SK-N-MC (cell line): ENCODE results near the gene KIF3B.

Source experiments
- DNase-seq: peaks from one replicate; pipeline ENCODE4 v3.0.0-alpha.2; 2011; ENCODE audit warnings: low read depth, low spot score
- H3K27ac ChIP-seq: fragments of 200-600 bp; sonication (generic); 2 replicates; pipeline ENCODE4 v1.5.1; 2016; ENCODE audit warnings: mixed run types
- H3K36me3 ChIP-seq: fragments of 200-600 bp; sonication (generic); 2 replicates; pipeline ENCODE4 v1.6.1; 2017; ENCODE audit warnings: antibody characterized with exemption, low read length, mixed read lengths; ENCODE audit not compliant: insufficient read depth
- H3K4me3 ChIP-seq: fragments of 200-600 bp; sonication (generic); 2 replicates; pipeline ENCODE4 v1.5.1; 2016
- H3K9ac ChIP-seq: fragments of 200-600 bp; sonication (generic); 2 replicates; pipeline ENCODE4 v1.8.0; 2017; ENCODE audit warnings: mixed run types, mixed read lengths; ENCODE audit not compliant: insufficient read length
- H3K9me3 ChIP-seq: fragments of 200-600 bp; sonication (generic); 2 replicates; pipeline ENCODE4 v1.6.1; 2017; ENCODE audit warnings: low read depth, mild to moderate bottlenecking, antibody characterized with exemption, low read length, moderate library complexity, mixed read lengths
- EZH2 ChIP-seq: fragments of 200-600 bp; sonication (generic); IDR thresholded peaks from one replicate; pipeline ENCODE4 v1.6.1; 2017; ENCODE audit warnings: antibody characterized with exemption
- FOXP2 ChIP-seq: optimal IDR thresholded peaks from 2 replicates; pipeline ENCODE3; 2011; ENCODE audit warnings: mild to moderate bottlenecking, moderate library complexity; ENCODE audit not compliant: insufficient read depth; ENCODE audit errors: extremely low read length, control extremely low read depth
- POLR2AphosphoS5 ChIP-seq: IDR thresholded peaks from 2 replicates; pipeline ENCODE4 v1.6.1; 2012; ENCODE audit warnings: mild to moderate bottlenecking, low read depth, low read length, borderline replicate concordance

KIF3B gene

GRCh38 chr20:32329817-32330554 lies 52.5 kb downstream of the KIF3B start:
- Histone ChIP-seq H3K4me3 (no peak overlapping the region), H3K9ac (no peak overlapping the region), H3K9me3 (no peaks in the 10 kb centered on the region), H3K27ac (no peak overlapping the region), H3K36me3 (peaks cover 10% of the 10 kb centered on the region; the same call in 1 of the 2 replicates)
- DNase-seq, result no peak
- TF ChIP-seq POLR2AphosphoS5 (no peak), EZH2 (no peak), FOXP2 (no peak)

- H3K9me3 ChIP-seq, result no peaks in the 10 kb centered on the region
- H3K27ac ChIP-seq, result no peak overlapping the region
- peaks cover 10% of the 10 kb centered on the region; the same call in 1 of the 2 replicates for H3K36me3 ChIP-seq
- no peak overlapping the region for H3K4me3 ChIP-seq
- no peak overlapping the region for H3K9ac ChIP-seq
- TF ChIP-seq EZH2, result no peak
- TF ChIP-seq POLR2AphosphoS5, result no peak
- no peak for TF ChIP-seq FOXP2
- DNase-seq, result no peak
Measured at GRCh38 chr20:32330555-32330897, 53.1 kb downstream of the KIF3B start.

GRCh38 chr20:32332614-32333013 lies 55.2 kb downstream of the KIF3B start:
- no peak overlapping the region for H3K9ac ChIP-seq
- no peak for DNase-seq
- H3K27ac ChIP-seq, result no peak overlapping the region

DNA sequence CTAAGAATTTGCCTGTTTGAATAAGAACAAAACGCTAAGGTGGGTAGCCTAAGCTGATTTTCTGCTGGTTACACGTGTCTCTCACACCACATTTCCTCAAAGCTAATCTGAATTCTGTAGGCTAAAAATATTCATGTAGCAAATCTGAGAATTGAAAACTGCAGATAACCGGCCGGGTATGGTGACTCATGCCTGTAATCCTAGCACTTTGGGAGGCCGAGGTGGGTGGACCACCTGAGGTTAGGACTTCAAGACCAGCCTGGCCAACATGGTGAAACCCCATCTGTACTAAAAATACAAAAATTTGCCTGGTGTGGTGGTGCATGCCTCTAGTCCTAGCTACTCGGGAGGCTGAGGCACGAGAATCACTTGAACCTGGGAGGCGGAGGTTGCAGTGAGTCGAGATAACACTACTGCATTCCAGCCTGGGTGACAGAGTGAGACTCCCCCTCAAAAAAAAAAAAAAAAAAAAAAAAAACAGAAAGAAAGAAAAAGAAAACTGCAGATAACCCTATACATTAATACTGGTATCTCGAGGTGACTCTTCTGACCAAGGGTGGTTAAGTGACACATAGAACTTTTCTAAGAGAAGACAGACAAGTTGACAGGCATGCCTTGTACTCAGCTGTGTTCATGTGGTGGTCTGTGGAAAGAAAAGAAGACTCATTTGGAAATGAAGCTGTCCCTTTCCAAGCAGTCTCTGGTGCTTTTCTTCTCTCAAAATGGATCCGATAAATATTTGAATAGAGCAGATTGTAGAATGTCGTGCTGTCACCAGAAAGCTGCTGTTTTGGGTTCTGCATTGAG lies 55.9 kb downstream of the KIF3B start:
- no peak overlapping the region for H3K4me3 ChIP-seq
- peaks cover 10% of the 10 kb centered on the region; the same call in 1 of the 2 replicates for H3K36me3 ChIP-seq
- no peak overlapping the region for H3K27ac ChIP-seq
- no peak for DNase-seq
- no peak for TF ChIP-seq FOXP2
- TF ChIP-seq EZH2, result no peak
- TF ChIP-seq POLR2AphosphoS5, result no peak
- no peak overlapping the region for H3K9ac ChIP-seq
- H3K9me3 ChIP-seq, result no peaks in the 10 kb centered on the region

More at GRCh38 chr20:32332614-32333013, 55.2 kb downstream of the KIF3B start:
- H3K36me3 ChIP-seq, result peaks cover 10% of the 10 kb centered on the region; the same call in 1 of the 2 replicates
- TF ChIP-seq EZH2 (no peak), POLR2AphosphoS5 (no peak), FOXP2 (no peak)
- H3K9me3 ChIP-seq, result no peaks in the 10 kb centered on the region
- no peak overlapping the region for H3K4me3 ChIP-seq

DNA sequence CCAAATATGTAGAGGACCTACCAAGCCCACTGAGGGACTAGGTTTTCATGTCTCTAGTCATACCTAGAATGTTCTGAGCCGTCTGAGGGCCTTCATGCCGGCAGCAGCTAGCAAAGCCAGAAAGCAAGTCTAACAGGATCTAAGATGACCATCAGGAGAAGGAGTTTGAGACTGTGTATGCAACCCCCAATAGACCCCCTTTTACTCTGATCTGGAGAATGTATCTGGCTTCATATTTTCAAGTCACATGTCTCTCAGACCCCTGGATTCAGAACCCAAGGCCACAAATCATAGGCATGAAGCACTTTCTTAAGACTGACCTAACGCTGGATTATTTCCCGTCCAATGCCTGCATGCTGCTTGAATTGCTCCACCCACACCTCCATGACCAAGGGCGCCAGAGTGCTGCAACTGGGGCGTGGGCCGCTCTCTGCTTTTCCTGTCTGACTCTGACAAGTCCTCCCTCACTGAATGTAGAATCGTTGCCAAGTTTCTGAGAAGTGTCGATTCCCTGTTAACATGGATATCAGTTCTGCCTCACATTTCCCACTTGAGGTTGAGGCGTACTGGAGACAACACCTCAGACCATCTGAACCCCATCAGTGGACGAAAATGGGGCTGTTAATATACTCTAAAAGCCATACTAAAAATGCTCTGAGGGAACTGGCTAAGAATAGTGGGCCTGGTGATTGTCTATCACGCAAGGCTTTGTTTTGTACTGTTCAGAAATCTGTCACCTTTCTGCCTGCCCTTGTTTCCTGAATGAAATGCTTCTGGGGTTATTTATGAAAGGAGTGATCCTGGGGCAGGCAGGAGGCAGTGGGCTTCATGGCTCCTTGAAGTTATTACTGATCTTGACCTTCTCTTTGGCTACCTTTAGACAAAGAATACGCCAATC lies 56.8 kb downstream of the KIF3B start:
- Histone ChIP-seq H3K9me3 (no peaks in the 10 kb centered on the region), H3K9ac (no peak overlapping the region), H3K27ac (no peak overlapping the region), H3K36me3 (peaks cover 10% of the 10 kb centered on the region; the same call in 1 of the 2 replicates), H3K4me3 (no peak overlapping the region)
- TF ChIP-seq FOXP2, result no peak
- DNase-seq, result no peak

DNA sequence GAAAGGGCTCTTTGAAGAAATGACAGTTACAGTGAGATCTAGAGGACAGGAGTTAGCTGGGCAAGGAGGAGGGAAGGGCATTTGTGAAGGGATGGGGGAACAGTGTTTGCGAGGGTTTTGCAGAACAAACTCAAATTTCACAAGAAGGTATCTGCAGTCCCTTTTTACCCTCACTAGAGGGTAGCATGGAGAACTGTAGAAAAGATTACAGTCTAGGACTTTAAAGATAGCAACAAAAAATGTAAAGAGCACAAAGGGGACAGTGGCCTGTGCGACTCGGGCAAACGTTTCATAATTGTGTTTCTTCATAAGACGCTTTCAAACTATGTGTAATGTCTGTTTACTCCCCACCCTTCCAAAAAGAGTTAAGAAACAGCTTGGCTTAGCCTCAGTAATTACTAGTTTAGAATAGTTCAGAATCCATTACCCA lies 59.5 kb downstream of the KIF3B start:
- Histone ChIP-seq H3K9me3 (no peaks in the 10 kb centered on the region), H3K4me3 (no peak overlapping the region), H3K36me3 (no peaks in the 10 kb centered on the region; the same call in 1 of the 2 replicates), H3K27ac (no peak overlapping the region), H3K9ac (no peak overlapping the region)
- DNase-seq, result no peak
- TF ChIP-seq FOXP2 (no peak), EZH2 (no peak), POLR2AphosphoS5 (no peak)

GRCh38 chr20:32337937-32338661 lies 60.6 kb downstream of the KIF3B start:
- Histone ChIP-seq H3K4me3 (no peak overlapping the region), H3K36me3 (no peaks in the 10 kb centered on the region), H3K27ac (no peak overlapping the region), H3K9ac (no peak overlapping the region), H3K9me3 (no peaks in the 10 kb centered on the region)
- DNase-seq, result no peak
- TF ChIP-seq FOXP2, result no peak
- TF ChIP-seq POLR2AphosphoS5, result no peak
- TF ChIP-seq EZH2, result no peak

GRCh38 chr20:32338665-32339064 lies 61.2 kb downstream of the KIF3B start:
- H3K27ac ChIP-seq, result no peak overlapping the region
- H3K36me3 ChIP-seq, result no peaks in the 10 kb centered on the region
- H3K4me3 ChIP-seq, result no peak overlapping the region
- TF ChIP-seq FOXP2 (no peak), POLR2AphosphoS5 (no peak), EZH2 (no peak)
- H3K9ac ChIP-seq, result no peak overlapping the region
- H3K9me3 ChIP-seq, result no peaks in the 10 kb centered on the region
- no peak for DNase-seq
